ENCODE data around the gene ST6GALNAC3.

Gene ST6GALNAC3

DNA sequence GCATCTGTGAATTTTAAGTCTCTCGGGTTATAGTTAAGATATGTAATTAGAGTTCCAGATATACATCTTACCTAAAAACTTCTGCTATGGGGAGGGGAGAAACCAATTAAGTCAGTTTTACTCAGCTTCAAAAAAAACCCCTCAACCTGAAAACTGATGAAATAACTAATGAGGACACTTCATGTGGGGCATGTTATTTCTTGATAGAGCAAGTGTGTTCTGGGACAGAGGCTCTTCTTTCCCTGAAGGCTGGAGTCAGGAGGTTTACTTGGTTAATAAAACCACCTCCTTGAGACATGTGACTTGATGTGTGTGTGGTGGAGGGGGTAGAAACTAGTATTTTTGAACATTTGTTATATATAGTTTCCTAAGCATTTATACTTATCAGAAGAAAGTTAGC lies 479.7 kb downstream of the ST6GALNAC3 start:
- H3K4me3 ChIP-seq (ENCODE audit: low read depth, low read length): no peak overlapping the region

DNA sequence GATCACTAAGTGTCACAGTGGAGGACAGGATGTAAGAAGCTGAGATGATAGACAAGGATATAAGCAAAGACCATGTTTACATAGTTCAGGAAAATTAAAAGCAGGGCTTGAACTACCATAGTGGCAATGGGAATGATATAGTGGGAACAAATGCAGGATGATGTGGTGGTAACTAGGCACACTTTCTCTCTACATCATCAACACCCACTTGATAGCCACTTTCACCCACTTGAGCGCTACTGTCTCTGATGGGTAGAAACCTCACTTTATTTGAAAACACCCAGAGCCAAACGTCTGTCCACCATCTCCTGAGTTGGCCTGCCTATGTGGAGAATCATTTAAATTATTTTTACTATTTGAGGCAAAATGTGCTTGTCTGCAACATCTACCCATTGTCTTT lies 487.7 kb downstream of the ST6GALNAC3 start:
- no peak overlapping the region for H3K4me3 ChIP-seq (ENCODE audit: low read depth, low read length)

DNA sequence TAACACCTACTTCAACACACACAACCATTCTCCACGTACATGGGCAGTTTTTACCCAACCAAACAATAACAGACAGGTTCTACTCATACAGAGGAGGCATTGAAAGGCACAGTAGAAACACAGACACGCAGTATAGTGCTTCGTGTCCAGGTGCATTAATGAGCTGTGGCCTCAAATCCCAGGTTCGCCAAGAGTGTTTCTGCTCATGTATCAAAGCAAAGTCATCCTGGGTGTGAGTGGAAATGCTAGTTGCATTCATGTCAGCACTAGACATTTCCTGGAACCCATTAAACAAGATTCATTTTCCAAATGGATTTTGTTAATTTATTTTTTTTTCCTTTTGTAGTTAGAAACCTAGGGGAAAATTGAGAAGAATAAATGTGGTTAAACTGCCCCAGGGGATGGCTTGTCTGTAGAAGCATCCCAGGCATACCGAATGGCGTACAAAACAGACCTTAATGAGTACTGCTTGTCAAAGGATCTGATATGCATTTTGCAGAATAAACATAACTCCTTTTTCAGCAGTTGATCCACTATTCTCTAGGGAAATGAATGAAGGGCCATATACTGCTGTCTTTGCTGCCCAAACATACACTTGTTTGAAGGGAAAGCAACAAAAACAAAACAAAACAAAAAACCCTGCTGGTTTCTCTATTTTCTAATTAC lies 494.2 kb downstream of the ST6GALNAC3 start:
- H3K4me3 ChIP-seq (ENCODE audit: low read depth, low read length): no peak overlapping the region

- H3K4me3 ChIP-seq (ENCODE audit: low read depth, low read length): no peak overlapping the region
Measured at GRCh38 chr1:76571248-76571647, 496.7 kb downstream of the ST6GALNAC3 start.

- no peak overlapping the region for H3K4me3 ChIP-seq (ENCODE audit: low read depth, low read length)
Measured at GRCh38 chr1:76572229-76572628, 497.7 kb downstream of the ST6GALNAC3 start.

GRCh38 chr1:76576876-76577524 lies 502.5 kb downstream of the ST6GALNAC3 start:
- no peak overlapping the region for H3K4me3 ChIP-seq (ENCODE audit: low read depth, low read length)

DNA sequence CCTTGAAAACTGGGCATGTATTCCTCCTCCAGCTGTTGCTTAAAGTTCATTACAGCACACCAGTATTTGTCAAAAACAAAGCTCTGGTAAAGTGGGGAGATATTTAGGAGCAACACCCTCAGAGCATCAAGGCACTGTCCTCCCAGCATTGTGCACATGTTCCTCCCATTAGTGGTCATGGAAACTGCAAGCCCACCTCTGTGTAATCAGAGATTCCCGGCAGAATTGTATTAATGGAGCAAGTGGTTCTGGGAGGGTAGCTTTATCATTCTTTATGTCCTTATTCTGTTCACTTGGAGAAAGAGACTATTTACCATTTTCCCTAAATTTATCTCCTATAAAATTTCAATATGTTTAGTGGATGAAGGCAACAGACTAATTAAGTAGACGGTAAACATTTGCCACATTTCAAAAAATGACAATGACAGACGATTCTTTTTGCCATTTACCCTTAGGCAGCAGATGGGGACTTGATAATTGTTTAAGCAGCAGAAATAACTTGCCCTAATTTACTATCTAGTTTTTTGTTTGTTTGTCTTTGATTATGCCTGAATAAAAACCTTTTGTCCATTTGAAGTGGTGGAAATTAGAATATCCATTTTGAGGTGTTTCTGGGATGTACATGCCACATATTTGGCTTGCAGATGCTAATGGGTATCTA lies 503.1 kb downstream of the ST6GALNAC3 start:
- no peak overlapping the region for H3K4me3 ChIP-seq (ENCODE audit: low read depth, low read length)

DNA sequence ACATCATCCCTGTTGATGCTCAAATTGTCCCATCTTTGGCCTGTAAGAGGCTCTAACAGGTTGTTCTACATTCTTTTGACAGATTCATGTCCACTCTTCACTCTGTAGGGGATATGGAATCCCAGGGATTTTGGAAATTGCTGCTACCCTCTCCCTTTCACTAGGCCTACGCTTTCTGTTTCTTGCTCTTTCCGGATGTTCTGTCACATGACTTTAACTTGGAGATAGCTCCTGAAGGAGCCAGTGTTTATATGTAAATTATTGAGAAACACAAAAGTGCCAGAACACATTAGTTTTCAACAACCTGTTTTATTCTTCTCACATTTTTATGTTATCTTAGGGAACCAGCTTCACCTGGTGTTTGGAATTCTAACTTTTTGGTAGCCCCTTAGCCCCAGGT lies 505.7 kb downstream of the ST6GALNAC3 start:
- no peak overlapping the region for H3K4me3 ChIP-seq (ENCODE audit: low read depth, low read length)

GRCh38 chr1:76581712-76582111 lies 507.2 kb downstream of the ST6GALNAC3 start:
- no peak overlapping the region for H3K4me3 ChIP-seq (ENCODE audit: low read depth, low read length)

DNA sequence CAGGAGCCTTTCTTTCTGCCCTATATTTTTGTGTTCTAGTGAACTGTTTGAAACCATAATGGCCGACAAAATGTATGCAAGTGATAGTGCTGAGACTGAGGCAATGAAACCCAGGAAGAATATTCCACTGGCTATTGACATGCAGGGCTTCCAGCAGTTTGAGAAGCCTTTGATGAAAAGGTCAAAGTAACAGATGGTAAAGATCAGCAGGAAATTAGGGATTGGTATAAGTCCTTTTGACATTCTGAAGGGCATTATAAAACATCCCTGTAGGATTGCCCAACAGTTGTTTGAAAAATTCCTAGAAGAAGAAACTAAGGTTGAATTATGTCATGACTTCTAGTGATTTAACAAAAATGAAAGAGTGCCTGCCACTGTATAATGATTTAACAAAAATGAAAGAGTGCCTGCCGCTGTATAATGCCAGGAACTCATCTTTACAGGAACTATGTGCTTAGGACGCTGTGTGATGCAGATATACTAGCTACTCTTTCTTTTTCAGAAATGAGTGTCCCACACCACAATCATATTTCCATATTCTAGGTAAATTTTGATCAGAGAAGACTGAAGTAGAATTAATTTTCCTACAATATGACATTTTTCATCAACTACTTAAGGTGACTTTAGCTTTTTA lies 508.8 kb downstream of the ST6GALNAC3 start:
- no peak overlapping the region for H3K4me3 ChIP-seq (ENCODE audit: low read depth, low read length)

DNA sequence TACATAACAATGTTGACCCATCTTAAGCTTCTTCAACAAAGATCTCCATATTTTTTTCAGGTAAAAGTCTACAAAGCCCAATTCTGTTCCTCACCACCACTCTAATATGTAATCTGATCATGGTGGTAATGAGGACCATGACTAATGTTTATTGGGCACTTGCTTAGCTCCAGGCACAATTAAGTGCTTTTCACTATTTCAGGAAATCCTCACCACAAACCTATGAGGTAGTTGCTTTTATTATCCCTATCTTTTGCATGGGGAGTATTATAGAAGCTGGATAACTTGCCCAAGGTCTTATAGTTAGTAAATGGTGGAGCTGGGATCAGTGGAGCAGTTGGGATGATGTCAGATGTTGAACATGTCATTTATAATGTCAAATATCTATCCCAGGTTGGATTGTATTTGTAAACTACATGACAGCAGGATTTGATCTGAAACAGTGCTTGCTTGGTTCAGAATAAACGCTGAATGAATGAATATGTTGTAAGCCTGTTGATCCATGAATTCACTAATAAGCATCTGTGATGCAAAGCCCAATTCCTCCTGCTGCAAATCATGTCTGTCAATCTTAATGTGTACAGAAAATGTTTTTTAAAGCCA lies 509.4 kb downstream of the ST6GALNAC3 start:
- H3K4me3 ChIP-seq (ENCODE audit: low read depth, low read length): no peak overlapping the region

GRCh38 chr1:76585980-76586674 lies 511.6 kb downstream of the ST6GALNAC3 start:
- H3K4me3 ChIP-seq (ENCODE audit: low read depth, low read length): no peak overlapping the region

GRCh38 chr1:76587212-76587611 lies 512.7 kb downstream of the ST6GALNAC3 start:
- H3K4me3 ChIP-seq (ENCODE audit: low read depth, low read length): no peak overlapping the region

GRCh38 chr1:76591461-76591860 lies 516.9 kb downstream of the ST6GALNAC3 start:
- H3K4me3 ChIP-seq (ENCODE audit: low read depth, low read length): no peak overlapping the region

- no peak overlapping the region for H3K4me3 ChIP-seq (ENCODE audit: low read depth, low read length)
Measured at GRCh38 chr1:76591963-76592362, 517.4 kb downstream of the ST6GALNAC3 start.

DNA sequence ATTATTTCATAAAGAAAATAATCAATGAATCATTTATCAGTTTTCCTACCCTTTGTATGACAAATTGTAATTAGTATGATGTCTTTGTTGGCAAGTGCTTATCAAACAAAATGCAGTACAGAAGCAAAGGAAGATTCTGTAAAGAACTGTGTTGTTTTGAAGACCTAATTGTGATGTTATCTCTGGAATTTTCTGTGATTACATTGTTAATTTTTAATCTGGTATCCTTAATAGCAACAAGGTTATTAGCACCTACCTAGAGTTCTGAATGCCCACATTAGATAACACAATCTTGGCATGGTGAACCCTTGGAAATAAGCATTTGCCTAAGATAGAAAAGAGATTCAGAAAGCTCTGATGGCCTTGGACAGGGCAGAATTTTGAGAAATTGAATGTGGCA lies 518.6 kb downstream of the ST6GALNAC3 start:
- H3K4me3 ChIP-seq (ENCODE audit: low read depth, low read length): no peak overlapping the region

- no peak overlapping the region for H3K4me3 ChIP-seq (ENCODE audit: low read depth, low read length)
Measured at GRCh38 chr1:76593618-76594017, 519.1 kb downstream of the ST6GALNAC3 start.

- no peak overlapping the region for H3K4me3 ChIP-seq (ENCODE audit: low read depth, low read length)
Measured at GRCh38 chr1:76595024-76595423, 520.5 kb downstream of the ST6GALNAC3 start.

DNA sequence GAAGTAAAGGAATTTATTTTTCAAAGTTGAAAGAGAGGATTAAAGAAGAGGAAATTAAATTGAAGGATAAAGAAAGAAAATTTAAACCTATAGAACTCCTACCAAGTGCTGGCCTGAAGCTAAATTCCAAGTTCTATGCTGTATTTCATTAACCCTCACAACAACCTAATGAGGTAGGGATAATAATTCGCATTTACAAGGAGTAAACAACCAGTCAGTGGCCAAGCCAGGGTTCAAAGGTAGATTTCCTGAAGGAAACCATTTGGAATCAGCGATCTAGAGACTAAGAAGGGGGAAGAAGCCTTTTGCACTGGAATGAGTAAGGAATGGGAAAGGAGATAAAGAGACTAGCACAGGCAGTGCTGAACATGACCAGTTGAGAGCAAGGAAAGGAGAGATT lies 526.9 kb downstream of the ST6GALNAC3 start:
- no peak overlapping the region for H3K4me3 ChIP-seq (ENCODE audit: low read depth, low read length)

GRCh38 chr1:76607717-76608116 lies 533.2 kb downstream of the ST6GALNAC3 start:
- H3K4me3 ChIP-seq (ENCODE audit: low read depth, low read length): no peak overlapping the region

Data from iPS-11a (cell line).